ENCODE data around the gene GAGE12H.
"Not testable (repeated sequence)": the region's sequence is repeated elsewhere in the genome, so short reads cannot be mapped to it uniquely, and the experiment has no call there.

DNA sequence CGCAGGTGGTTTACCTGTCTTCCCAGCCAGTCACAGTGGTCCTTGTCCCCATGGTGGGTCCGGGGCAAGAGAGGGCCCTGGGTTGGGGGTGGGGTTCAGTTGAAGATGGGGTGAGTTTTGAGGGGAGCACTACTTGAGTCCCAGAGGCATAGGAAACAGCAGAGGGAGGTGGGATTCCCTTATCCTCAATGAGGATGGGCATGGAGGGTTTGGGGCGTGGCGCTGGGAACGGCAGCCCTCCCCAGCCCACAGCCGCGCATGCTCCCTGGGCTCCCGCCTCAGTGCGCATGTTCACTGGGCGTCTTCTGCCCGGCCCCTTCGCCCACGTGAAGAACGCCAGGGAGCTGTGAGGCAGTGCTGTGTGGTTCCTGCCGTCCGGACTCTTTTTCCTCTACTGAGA, 47.9 kb upstream of the GAGE12H start, which contains the start of gene GAGE12C:
- TF ChIP-seq ZNF75D (CRISPR knock-in tag; IDR thresholded peaks at IDR 0.05; ENCODE audit: borderline replicate concordance); SIN3A (IDR thresholded peaks at IDR 0.05; ENCODE audit: borderline replicate concordance, low read depth, low read length); CBX2 (IDR thresholded peaks at IDR 0.05; ENCODE audit: low read depth, low read length); CBX2 (CRISPR knock-in tag; IDR thresholded peaks at IDR 0.05; ENCODE audit: low read depth); ZNF530 (CRISPR knock-in tag; IDR thresholded peaks at IDR 0.05; ENCODE audit: low read depth); NR1H2 (CRISPR knock-in tag; IDR thresholded peaks at IDR 0.05; ENCODE audit: borderline replicate concordance, low read depth); ZNF644 (CRISPR knock-in tag; IDR thresholded peaks at IDR 0.05; ENCODE audit: low read depth); RBM22 (optimal IDR thresholded peaks at IDR 0.05; ENCODE audit: low read length); FOXA1 (IDR thresholded peaks at IDR 0.05); FOXA1 (CRISPR knock-in tag; IDR thresholded peaks at IDR 0.05): not testable (repeated sequence)
- TF ChIP-seq, protein P1, sequence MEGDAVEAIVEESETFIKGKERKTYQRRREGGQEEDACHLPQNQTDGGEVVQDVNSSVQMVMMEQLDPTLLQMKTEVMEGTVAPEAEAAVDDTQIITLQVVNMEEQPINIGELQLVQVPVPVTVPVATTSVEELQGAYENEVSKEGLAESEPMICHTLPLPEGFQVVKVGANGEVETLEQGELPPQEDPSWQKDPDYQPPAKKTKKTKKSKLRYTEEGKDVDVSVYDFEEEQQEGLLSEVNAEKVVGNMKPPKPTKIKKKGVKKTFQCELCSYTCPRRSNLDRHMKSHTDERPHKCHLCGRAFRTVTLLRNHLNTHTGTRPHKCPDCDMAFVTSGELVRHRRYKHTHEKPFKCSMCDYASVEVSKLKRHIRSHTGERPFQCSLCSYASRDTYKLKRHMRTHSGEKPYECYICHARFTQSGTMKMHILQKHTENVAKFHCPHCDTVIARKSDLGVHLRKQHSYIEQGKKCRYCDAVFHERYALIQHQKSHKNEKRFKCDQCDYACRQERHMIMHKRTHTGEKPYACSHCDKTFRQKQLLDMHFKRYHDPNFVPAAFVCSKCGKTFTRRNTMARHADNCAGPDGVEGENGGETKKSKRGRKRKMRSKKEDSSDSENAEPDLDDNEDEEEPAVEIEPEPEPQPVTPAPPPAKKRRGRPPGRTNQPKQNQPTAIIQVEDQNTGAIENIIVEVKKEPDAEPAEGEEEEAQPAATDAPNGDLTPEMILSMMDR (CRISPR knock-in tag; IDR thresholded peaks at IDR 0.05), result not testable (repeated sequence)
- TF ChIP-seq, protein P2, sequence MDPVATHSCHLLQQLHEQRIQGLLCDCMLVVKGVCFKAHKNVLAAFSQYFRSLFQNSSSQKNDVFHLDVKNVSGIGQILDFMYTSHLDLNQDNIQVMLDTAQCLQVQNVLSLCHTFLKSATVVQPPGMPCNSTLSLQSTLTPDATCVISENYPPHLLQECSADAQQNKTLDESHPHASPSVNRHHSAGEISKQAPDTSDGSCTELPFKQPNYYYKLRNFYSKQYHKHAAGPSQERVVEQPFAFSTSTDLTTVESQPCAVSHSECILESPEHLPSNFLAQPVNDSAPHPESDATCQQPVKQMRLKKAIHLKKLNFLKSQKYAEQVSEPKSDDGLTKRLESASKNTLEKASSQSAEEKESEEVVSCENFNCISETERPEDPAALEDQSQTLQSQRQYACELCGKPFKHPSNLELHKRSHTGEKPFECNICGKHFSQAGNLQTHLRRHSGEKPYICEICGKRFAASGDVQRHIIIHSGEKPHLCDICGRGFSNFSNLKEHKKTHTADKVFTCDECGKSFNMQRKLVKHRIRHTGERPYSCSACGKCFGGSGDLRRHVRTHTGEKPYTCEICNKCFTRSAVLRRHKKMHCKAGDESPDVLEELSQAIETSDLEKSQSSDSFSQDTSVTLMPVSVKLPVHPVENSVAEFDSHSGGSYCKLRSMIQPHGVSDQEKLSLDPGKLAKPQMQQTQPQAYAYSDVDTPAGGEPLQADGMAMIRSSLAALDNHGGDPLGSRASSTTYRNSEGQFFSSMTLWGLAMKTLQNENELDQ (CRISPR knock-in tag; IDR thresholded peaks at IDR 0.05; ENCODE audit: borderline replicate concordance), result not testable (repeated sequence)
- TF ChIP-seq, protein P3, sequence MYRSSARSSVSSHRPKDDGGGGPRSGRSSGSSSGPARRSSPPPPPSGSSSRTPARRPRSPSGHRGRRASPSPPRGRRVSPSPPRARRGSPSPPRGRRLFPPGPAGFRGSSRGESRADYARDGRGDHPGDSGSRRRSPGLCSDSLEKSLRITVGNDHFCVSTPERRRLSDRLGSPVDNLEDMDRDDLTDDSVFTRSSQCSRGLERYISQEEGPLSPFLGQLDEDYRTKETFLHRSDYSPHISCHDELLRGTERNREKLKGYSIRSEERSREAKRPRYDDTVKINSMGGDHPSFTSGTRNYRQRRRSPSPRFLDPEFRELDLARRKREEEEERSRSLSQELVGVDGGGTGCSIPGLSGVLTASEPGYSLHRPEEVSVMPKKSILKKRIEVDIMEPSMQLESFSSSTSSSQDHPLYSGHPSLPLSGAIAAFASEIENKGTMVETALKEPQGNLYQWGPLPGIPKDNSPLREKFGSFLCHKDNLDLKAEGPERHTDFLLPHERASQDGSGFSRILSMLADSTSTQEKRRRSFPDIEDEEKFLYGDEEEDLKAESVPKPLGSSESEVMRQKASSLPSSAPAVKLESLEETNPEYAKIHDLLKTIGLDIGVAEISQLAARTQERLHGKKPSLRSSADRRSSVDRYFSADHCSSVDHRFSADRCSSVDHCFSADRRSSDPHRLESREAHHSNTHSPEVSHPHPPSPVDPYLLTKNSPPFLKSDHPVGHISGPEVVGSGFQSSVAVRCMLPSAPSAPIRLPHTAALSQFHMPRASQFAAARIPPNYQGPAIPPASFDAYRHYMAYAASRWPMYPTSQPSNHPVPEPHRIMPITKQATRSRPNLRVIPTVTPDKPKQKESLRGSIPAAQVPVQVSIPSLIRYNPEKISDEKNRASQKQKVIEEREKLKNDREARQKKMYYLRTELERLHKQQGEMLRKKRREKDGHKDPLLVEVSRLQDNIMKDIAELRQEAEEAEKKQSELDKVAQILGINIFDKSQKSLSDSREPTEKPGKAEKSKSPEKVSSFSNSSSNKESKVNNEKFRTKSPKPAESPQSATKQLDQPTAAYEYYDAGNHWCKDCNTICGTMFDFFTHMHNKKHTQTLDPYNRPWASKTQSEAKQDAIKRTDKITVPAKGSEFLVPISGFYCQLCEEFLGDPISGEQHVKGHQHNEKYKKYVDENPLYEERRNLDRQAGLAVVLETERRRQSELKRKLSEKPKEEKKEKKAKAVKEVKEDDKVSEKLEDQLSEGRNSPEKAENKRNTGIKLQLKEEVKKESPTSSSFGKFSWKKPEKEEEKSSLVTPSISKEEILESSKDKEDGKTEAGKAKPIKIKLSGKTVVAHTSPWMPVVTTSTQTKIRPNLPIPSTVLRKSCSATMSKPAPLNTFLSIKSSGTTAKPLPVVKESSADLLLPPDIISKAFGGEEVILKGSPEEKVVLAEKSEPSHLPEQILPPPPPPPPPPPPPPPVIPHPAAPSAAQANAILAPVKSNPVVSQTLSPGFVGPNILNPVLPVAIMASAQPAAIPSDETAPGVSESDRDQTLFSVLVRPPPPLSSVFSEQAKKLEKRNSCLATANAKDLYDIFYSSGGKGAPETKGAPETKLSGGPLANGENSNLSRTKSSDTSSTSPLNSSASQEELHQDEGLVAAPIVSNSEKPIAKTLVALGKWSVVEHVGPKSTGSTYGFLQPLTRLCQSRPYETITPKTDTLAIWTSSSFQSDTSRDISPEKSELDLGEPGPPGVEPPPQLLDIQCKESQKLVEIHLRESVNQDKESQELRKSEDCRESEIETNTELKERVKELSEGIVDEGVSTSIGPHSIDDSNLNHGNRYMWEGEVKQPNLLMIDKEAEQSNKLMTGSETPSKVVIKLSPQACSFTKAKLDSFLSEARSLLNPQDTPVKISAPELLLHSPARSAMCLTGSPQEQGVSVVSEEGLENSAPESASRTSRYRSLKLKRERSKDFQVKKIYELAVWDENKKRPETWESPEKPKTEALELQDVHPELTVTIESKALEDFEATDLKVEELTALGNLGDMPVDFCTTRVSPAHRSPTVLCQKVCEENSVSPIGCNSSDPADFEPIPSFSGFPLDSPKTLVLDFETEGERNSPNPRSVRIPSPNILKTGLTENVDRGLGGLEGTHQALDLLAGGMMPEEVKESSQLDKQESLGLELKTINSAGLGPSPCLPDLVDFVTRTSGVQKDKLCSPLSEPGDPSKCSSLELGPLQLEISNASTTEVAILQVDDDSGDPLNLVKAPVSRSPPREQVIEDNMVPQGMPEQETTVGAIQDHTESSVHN (CRISPR knock-in tag; IDR thresholded peaks at IDR 0.05), result not testable (repeated sequence)
- TF ChIP-seq, protein P4, sequence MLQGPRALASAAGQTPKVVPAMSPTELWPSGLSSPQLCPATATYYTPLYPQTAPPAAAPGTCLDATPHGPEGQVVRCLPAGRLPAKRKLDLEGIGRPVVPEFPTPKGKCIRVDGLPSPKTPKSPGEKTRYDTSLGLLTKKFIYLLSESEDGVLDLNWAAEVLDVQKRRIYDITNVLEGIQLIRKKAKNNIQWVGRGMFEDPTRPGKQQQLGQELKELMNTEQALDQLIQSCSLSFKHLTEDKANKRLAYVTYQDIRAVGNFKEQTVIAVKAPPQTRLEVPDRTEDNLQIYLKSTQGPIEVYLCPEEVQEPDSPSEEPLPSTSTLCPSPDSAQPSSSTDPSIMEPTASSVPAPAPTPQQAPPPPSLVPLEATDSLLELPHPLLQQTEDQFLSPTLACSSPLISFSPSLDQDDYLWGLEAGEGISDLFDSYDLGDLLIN (CRISPR knock-in tag; IDR thresholded peaks at IDR 0.05; ENCODE audit: borderline replicate concordance), result not testable (repeated sequence)
- TF ChIP-seq, protein P5, sequence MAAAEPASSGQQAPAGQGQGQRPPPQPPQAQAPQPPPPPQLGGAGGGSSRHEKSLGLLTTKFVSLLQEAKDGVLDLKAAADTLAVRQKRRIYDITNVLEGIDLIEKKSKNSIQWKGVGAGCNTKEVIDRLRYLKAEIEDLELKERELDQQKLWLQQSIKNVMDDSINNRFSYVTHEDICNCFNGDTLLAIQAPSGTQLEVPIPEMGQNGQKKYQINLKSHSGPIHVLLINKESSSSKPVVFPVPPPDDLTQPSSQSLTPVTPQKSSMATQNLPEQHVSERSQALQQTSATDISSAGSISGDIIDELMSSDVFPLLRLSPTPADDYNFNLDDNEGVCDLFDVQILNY (CRISPR knock-in tag; conservative IDR thresholded peaks at IDR 0.05), result not testable (repeated sequence)

All from HepG2 (cell line).